ENCODE results near the gene OR10K1. TPM values are rescaled to one million over a fixed set of nuclear protein-coding genes. Genes with fewer than 3 reads are reported as not detected.

The OR10K1 gene
- total RNA-seq, 1 donor from 2014 or later, result not detected

DNA sequence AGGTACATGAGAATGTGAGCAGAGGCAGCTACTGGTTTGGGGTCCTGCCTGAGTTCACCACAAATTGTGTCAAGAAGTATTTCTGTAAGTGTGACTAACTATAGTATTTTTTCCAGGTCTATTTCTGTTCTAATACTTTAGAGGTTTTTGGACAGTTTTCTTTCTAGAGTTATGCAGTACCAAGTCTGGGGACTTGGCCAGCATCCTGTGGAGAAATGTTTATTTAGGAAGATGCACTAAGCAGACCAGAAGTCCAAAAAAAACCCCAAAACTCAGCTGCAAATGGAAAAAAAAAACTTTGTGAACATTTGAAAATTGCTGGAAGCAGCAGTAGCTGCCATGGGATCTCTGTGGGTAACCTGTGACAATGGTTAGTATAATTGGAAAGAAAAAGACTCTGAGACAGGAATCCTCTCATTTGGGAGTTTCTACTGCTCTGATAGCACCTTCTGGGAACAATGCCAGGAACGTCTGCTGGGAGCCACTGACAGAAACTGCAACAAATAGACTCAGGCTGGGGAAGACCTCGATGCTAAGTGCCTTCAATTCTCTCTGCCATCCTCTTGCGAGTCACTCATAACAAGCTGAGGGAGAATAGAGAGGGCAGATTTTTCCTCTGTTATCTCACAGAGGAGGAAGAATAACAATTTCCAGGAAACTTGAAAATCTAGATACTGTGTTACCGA is 48.0 kb downstream of the OR10K1 start:
- DNase-seq (ENCODE audit: low spot score), result no peak
- intact Hi-C loops (cut with DNase I), result loop anchor here (10.0 kb wide), 1 partner anchor 305 kb away; no protein-coding TSS in a partner anchor

- intact Hi-C loops (cut with DNase I), result no loop called here
Measured at GRCh38 chr1:158516966-158517365, 55.3 kb downstream of the OR10K1 start.

More at GRCh38 chr1:158516966-158517365, 55.3 kb downstream of the OR10K1 start:
- no peak for DNase-seq (ENCODE audit: low spot score)

Other genes with a start within 250 kb of the OR10K1 start
- not detected for gene CD1A, start 207.4 kb upstream of the OR10K1 start, total RNA-seq
- gene CD1C, start 171.9 kb upstream of the OR10K1 start, total RNA-seq, result 0.22 TPM
- gene CD1B, start 130.3 kb upstream of the OR10K1 start, total RNA-seq, result not detected
- gene CD1E, start 107.9 kb upstream of the OR10K1 start, total RNA-seq, result not detected
- gene OR10T2, start 62.4 kb upstream of the OR10K1 start, total RNA-seq, result not detected
- not detected for gene OR10K2, start 35.6 kb upstream of the OR10K1 start, total RNA-seq
- not detected for gene OR10R2, start 10.4 kb downstream of the OR10K1 start, total RNA-seq
- gene OR6Y1, start 92.6 kb downstream of the OR10K1 start, total RNA-seq, result not detected
- not detected for gene OR6P1, start 108.7 kb downstream of the OR10K1 start, total RNA-seq
- gene OR10X1, start 118.1 kb downstream of the OR10K1 start, total RNA-seq, result not detected
- gene OR10Z1, start 143.4 kb downstream of the OR10K1 start, total RNA-seq, result not detected
- 0.43 TPM for gene SPTA1, start 224.9 kb downstream of the OR10K1 start, total RNA-seq
- not detected for gene OR6K2, start 238.8 kb downstream of the OR10K1 start, total RNA-seq